Activated T-cell treated with anti-CD3 and anti-CD28 coated beads for 4 hours (primary cell): ENCODE data around the gene SSR1.

Experiments
- DNase-seq: peaks from one replicate; pipeline ENCODE4 v3.0.0-alpha.2; 2020

Gene SSR1

DNA sequence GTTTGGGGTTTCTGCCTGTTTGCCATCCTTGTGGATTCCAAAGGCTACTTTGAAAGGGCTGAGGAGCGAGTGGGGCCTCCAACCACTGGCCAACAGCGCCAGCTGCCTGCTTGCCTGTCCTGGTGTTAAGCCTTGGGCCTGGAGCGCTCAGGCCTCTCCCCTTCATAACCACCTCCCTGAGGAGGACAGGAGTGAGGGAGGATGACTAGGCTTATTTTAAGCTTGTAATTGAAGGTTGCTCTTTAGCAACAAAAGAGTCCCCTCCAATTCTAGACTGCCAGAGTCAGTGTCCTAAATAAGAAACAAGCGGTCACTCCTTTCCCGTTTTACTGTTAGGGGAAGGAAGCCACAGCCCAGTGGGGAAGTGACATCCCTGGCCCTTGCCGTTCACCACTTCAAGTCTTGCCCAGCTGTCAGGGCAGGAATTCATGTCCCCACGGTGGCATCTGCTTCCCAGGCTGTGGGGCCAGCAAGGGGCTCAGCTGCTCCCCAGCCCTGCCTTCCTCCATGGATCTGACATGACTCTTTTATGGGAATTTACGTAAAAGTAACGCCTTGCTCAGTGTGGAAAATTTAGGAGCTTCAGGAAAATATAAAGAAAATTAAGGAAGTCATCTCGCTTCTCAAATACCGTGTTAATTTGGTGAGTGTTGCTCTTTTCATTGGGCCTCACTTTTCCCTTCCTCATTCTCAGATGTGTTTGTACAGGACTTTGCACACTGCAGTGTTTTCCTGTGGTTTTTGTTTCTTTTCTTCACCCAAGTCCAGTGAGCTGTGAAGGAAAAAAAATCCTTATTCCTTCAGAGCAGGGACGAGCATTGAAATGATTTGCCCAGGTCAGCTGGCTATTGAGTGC, 57.8 kb downstream of the SSR1 start:
- no peak for DNase-seq

DNA sequence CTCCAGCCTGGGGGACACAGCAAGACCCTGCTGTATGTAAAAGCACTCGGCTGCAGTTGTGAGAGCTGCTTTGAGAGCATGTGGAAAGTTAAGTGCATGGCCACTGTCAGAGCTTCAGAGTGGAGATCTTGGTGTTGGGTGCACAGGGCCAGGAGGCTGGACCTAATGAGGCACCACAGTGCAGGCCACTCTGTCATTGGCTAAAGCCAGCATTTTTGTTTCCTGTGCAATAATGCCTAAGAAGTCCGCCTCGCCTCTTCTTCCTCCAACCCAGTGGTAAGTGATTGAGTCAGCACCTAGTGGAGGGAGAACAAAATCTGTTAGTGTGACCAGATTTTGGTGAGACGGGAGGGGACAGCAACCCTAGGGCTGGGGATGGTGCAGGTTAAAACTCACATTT, 60.6 kb downstream of the SSR1 start:
- no peak for DNase-seq

- no peak for DNase-seq
Measured at GRCh38 chr6:7251646-7252260, 61.2 kb downstream of the SSR1 start.

- no peak for DNase-seq
Measured at GRCh38 chr6:7250812-7251211, 62.2 kb downstream of the SSR1 start.

- no peak for DNase-seq
Measured at GRCh38 chr6:7249946-7250643, 62.9 kb downstream of the SSR1 start.

- DNase-seq: no peak
Measured at GRCh38 chr6:7249391-7249790, 63.6 kb downstream of the SSR1 start.

GRCh38 chr6:7247828-7248227, 65.2 kb downstream of the SSR1 start:
- DNase-seq: no peak

- DNase-seq: no peak
Measured at GRCh38 chr6:7247179-7247456, 65.9 kb downstream of the SSR1 start.

DNA sequence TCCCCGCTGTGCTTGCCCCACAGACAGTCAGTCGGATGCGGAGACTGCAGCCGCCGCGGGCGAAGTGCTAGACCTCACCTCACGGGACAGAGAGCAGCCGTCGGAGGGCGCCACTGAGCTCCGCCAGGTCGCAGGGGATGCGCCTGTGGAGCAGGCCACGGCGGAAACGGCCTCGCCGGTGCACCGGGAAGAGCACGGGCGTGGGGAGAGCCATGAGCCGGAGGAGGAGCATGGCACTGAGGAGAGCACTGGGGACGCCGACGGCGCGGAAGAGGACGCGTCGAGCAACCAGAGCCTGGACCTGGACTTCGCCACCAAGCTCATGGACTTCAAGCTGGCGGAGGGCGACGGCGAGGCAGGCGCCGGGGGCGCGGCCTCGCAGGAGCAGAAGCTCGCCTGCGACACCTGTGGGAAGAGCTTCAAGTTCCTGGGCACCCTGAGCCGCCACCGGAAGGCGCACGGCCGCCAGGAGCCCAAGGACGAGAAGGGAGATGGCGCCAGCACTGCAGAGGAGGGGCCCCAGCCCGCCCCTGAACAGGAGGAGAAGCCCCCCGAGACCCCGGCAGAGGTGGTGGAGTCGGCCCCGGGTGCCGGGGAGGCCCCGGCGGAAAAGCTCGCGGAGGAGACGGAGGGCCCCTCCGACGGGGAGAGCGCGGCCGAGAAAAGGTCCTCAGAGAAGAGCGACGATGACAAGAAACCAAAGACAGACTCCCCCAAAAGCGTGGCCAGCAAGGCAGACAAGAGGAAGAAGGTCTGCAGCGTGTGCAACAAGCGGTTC, 66.4 kb downstream of the SSR1 start:
- no peak for DNase-seq

- no peak for DNase-seq
Measured at GRCh38 chr6:7245668-7246393, 67.2 kb downstream of the SSR1 start.

GRCh38 chr6:7243179-7243981, 69.6 kb downstream of the SSR1 start:
- DNase-seq: peak; percentile 42

DNA sequence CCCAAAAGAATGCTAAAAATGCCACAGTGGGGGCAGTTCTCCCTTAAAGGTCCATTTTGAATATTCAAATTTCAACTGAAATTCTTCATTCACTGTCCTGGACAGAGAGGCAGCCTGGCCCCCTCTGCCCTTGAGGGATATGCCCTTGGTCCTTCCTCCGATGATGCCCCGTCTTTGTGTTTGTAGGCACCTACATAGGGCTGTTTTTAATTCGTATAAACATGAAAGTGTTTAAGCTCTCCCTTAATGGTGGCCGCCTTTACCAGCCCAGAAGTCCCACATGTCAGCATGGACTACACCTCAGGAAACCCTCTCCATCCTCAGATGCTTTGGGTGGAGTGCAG, 70.2 kb downstream of the SSR1 start:
- DNase-seq: no peak

- DNase-seq: no peak
Measured at GRCh38 chr6:7241709-7242645, 71.0 kb downstream of the SSR1 start.

DNA sequence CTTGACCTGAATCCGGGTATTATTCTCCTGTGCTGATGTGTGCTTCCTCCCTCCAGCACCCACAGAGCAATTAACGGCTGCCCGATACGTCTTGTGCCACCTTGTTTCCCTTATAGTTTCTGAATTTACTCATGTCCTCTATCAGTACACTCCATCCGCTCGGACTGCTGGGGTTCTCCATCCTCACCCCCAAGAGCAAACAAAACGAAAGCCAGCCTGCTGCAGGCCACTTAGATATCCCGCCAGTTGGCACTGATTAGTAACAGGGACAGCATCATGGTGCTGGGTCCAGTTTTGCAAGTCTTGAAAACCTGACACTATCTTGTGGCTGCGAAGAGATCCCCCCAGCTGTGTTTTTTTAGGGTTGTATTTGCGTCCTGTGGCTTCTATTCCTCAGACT, 71.8 kb downstream of the SSR1 start:
- DNase-seq: no peak

GRCh38 chr6:7240351-7240750, 72.6 kb downstream of the SSR1 start:
- no peak for DNase-seq

- no peak for DNase-seq
Measured at GRCh38 chr6:7239590-7239948, 73.4 kb downstream of the SSR1 start.

- DNase-seq: peak; percentile 63
Measured at GRCh38 chr6:7238900-7239589, 74.0 kb downstream of the SSR1 start.

GRCh38 chr6:7238526-7238899, 74.5 kb downstream of the SSR1 start:
- DNase-seq: no peak

DNA sequence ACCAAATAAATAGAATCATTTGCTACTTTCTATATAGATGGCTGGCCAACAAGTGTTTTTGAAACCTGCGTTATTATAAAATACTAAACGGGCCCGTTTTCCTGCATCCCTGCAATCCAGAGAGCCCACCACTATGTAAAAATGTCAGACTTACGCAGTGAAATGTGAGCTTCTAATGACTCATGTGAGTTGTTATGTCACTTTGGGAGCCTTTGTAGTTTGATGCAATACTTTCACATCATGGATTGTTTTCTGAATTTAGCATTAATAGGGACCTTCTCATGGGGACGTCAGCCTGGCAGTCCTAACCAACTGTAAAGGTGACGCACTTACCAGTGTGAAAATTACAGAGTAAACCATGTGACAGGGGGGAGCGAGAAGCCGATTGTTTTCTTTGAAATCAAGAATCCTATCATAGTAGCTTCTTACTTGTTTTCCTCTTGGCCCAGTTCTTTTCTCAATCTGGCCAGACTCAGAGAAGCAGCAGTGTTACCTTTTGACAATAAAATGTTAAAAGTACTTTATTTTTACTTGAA, 75.3 kb downstream of the SSR1 start:
- no peak for DNase-seq
